ENCODE data around the gene EPHA6.

Gene EPHA6

DNA sequence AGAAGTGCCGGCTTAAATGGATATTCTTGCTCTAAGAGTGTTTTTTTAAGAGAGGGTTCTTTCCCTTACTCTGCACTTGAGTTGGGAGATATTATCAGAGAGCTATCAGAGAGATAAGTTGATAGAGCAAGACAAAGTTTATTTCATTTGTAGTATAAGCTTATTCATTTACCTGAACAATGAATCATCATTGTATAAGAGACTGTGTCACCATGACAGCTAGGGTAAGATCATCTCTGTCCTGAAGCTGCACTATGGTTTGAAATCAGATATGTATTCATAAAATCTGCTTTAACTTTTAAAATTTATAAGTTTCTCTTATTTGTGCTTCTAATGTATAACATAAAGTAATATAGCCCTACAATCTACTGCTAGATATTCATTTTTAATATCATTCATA lies 822.1 kb downstream of the EPHA6 start:
- TF ChIP-seq, protein P1, sequence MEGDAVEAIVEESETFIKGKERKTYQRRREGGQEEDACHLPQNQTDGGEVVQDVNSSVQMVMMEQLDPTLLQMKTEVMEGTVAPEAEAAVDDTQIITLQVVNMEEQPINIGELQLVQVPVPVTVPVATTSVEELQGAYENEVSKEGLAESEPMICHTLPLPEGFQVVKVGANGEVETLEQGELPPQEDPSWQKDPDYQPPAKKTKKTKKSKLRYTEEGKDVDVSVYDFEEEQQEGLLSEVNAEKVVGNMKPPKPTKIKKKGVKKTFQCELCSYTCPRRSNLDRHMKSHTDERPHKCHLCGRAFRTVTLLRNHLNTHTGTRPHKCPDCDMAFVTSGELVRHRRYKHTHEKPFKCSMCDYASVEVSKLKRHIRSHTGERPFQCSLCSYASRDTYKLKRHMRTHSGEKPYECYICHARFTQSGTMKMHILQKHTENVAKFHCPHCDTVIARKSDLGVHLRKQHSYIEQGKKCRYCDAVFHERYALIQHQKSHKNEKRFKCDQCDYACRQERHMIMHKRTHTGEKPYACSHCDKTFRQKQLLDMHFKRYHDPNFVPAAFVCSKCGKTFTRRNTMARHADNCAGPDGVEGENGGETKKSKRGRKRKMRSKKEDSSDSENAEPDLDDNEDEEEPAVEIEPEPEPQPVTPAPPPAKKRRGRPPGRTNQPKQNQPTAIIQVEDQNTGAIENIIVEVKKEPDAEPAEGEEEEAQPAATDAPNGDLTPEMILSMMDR (IDR thresholded peaks at IDR 0.05; ENCODE audit: low read depth, low read length): no peak
- DNase-seq (ENCODE audit: extremely low read depth, low read depth): no peak

DNA sequence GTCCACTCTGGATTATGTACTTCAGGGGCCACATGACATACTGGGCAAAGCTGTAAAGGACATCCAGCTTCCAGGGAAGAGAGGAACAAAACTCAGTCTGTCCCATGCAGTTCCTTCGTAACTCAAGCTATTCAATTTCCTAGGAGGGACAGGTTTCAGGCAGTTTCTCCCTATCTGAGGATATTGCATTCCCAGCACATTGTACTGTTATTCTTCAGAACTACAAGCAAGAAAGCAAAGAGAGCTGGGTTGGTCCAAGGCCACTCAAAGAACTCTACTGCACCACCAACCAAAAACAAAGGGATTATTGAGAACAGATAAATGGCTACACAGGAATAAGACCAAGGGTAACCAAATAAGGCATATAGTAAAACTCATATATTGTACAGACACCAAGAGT lies 832.5 kb downstream of the EPHA6 start:
- DNase-seq (ENCODE audit: extremely low read depth, low read depth): no peak
- TF ChIP-seq, protein P1 (IDR thresholded peaks at IDR 0.05; ENCODE audit: low read depth, low read length): no peak

DNA sequence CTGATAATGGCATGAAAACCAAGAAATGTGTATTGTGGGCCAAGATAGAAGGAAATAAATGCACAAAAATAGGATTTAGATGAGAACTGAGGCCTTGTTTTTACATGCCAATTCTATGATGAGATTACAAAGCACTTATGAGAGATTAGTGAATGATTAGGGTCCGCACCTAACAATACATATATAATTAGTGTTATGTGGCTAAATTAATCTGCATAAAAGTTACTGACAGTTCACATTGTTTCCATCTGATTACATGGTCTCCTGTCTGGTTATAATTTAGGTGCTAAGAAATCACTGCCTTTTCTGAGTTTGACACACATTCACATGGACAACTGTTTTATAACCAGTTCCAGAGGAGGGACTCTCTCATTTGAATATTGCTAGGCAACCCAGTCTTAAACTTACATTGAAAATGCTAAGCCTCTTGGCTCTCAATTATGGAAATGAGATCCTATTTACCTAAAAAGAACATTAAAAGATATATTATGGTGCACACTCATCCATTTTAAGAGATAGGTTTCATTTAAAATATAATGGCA lies 833.1 kb downstream of the EPHA6 start:
- TF ChIP-seq, protein P1 (IDR thresholded peaks at IDR 0.05; ENCODE audit: low read depth, low read length): no peak
- no peak for DNase-seq (ENCODE audit: extremely low read depth, low read depth)

DNA sequence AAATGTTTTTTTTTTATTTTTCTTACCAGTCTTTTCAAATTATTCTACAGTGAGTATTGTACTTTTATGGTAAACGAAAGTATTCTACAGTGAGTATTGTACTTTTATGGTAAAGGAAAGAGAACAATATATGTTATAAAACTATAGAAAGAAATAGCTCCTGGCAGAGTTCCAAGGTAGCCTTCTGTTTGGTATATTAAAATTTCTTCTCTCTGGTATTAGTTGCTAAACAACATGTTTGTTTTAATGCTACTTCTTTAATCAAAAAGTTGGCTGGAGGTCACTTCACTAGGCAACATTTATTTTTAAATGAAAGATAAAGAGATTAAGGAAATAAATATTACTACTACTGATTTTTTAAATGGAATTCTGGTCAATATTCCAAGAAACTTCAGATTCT lies 841.6 kb downstream of the EPHA6 start:
- DNase-seq (ENCODE audit: extremely low read depth, low read depth): no peak
- TF ChIP-seq, protein P1 (IDR thresholded peaks at IDR 0.05; ENCODE audit: low read depth, low read length): no peak

DNA sequence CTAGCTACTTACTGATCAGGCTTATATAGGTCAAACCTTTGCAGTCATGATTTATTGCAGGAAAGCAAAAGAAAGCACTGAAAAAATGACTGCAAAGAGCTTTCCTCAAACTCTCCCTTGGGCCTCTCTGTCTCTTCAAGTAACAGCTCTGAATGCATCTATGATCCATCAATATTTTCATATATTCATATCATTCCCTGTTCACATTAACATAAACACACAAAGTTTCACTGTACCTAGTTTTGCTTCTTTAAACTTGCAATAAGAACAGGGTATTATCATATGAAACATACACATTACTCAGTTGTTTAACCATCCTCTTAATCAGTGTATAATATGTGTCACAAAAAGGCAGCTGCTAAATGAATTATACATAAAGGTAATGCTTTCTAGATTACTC lies 842.2 kb downstream of the EPHA6 start:
- no peak for DNase-seq (ENCODE audit: extremely low read depth, low read depth)
- TF ChIP-seq, protein P1 (IDR thresholded peaks at IDR 0.05; ENCODE audit: low read depth, low read length): no peak

DNA sequence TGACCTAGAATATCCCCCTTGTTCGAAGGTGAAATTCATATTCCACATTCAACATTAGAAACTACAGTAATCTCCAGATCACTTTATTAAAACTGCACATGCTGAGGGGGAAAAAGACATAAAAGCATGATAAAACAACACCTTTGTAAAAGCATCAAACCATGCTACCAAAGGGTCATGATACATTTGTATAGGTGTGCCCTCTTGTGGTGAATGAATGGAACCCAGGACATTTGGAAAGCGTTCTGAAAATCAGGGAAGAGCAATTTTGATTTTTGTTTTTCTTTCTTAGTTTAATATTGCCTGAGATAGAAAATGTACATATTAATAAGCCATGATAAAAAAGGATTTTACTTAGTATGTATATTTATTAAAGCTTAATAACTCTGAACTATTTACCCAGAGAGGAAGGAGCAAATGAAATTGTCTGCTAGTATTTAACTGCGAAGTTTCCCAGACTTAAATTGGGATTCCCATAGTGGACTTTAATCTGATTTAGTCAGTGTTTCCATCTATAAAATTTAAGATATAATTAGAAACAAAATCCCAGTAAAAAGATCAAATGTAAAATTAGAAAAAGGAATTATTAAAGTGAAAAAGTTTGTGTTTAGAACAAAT lies 844.4 kb downstream of the EPHA6 start:
- TF ChIP-seq, protein P1 (IDR thresholded peaks at IDR 0.05; ENCODE audit: low read depth, low read length): peak; percentile 46

DNA sequence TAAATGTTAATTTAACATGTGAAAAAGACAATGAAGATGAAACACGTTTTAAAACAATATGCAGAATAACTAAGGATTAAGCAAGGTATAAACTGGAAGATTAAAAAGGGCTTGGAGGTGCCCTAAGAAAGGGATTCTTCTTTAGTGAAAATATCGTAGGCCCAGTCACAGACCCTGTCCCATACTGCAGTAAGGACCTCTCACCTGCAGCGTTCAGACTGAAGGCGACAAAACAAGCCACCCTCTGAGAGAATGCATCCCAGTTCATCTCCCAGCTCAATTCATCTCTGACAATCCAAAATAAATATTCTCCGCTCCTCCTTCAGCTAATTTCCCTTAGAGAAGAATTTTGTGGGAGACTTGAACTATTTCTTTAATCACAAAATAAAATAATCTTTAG lies 847.9 kb downstream of the EPHA6 start:
- TF ChIP-seq, protein P1 (IDR thresholded peaks at IDR 0.05; ENCODE audit: low read depth, low read length): no peak
- no peak for DNase-seq (ENCODE audit: extremely low read depth, low read depth)

More for the DNA sequence above, 844.4 kb downstream of the EPHA6 start:
- DNase-seq (ENCODE audit: extremely low read depth, low read depth): no peak
